DND-41 (cell line): Measurements from ENCODE around the gene CTCF.

Source experiments
- CTCF ChIP-seq: IDR thresholded peaks from 2 replicates; pipeline ENCODE4 v1.5.1; 2012; ENCODE audit warnings: borderline replicate concordance, low read length, moderate library complexity, mild to moderate bottlenecking; ENCODE audit not compliant: poor library complexity, severe bottlenecking; ENCODE audit errors: extremely low read depth
- EZH2 ChIP-seq: IDR thresholded peaks from 3 replicates; pipeline ENCODE4 v1.6.1; 2012; ENCODE audit warnings: borderline replicate concordance, low read depth, mild to moderate bottlenecking, moderate library complexity, low read length, inconsistent platforms; ENCODE audit not compliant: severe bottlenecking

GRCh38 chr16:67676516-67676915 is 114.2 kb downstream of the CTCF start:
- no peak for TF ChIP-seq CTCF
- no peak for TF ChIP-seq EZH2
